ENCODE data around the gene ADARB2.

The ADARB2 gene

DNA sequence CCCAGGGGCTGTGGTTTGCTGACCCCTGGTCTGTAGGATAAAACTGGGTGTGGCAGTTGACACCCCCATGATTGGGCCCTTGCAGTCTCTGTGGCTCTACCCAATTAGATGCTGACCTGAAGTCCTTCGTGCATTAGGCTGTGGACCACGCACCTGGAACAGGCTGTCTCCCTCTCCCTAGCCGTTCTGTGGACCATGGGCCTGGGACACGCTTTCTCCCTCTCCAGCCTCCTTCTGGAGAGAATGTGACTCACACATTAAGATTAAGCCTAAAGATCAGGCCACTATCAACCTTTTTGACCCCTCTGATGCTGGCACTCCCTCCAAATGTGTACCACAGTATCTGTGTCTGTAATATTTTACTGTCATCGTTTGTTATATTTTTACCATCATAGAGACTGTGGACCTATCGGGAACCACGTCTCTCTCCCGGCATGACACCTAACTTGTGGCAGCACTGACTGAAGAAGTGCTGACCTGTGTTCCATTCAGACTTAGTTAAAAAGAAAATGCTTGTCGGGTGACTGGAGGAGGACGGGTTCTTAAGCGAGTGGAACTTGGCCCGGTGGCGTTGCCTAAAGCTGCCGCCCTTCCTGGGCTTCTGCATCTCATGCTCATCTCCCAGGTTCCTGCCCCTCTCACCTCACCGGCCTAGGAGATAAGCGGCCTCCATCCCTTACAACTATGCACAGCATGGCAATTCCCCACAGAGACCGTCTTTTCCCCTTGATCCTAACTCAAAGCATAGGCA lies 588.3 kb downstream of the ADARB2 start:
- DNase-seq (no peak), ATAC-seq (replicated peaks) (no peak)
- Mint-ChIP-seq H3K4me1 (no peaks in the 10 kb centered on the region), H3K36me3 (peaks cover 5 to 6% of the 10 kb centered on the region in 2 donors), H3K27ac (no peak overlapping the region), H3K27me3 (peaks cover 20 to 23% of the 10 kb centered on the region in 2 donors), H3K9me3 (peaks cover 14 to 21% of the 10 kb centered on the region in 2 donors), H3K4me3 (no peak overlapping the region)

DNA sequence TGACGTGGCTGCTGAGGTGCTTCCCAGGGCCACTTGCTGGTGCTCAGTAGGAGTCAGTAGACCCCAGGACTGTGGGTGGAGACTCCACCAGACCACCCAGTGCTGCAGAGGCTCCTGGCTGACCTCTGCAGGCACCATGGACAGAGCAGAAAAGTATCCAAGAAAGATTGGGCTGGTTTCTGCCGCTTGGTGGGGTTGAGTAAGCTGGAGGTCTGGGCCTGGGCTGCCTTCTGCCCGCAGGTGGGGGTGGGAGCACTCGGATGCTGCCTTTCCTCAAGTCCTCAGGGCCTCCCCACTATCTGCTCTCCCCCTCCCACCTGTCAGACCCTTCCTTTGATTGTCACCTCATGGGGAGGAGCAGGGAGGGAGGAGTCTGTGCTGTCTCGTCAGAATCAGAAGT lies 589.5 kb downstream of the ADARB2 start:
- DNase-seq (no peak), ATAC-seq (replicated peaks) (no peak)
- peaks cover 27 to 29% of the 10 kb centered on the region in 2 donors for H3K27me3 Mint-ChIP-seq
- no peak overlapping the region for H3K4me3 Mint-ChIP-seq
- H3K9me3 Mint-ChIP-seq = peaks cover 19 to 27% of the 10 kb centered on the region in 2 donors
- H3K4me1 Mint-ChIP-seq = no peaks in the 10 kb centered on the region
- peaks cover 5 to 6% of the 10 kb centered on the region in 2 donors for H3K36me3 Mint-ChIP-seq
- H3K27ac Mint-ChIP-seq = no peak overlapping the region

GRCh38 chr10:1142596-1142995 lies 594.7 kb downstream of the ADARB2 start:
- peaks cover 22 to 38% of the 10 kb centered on the region in 2 donors for H3K27me3 Mint-ChIP-seq
- peaks cover 15 to 17% of the 10 kb centered on the region in 2 donors for H3K36me3 Mint-ChIP-seq
- H3K4me1 Mint-ChIP-seq = no peaks in the 10 kb centered on the region
- no peak overlapping the region for H3K4me3 Mint-ChIP-seq
- no peak for DNase-seq
- peaks cover 33 to 39% of the 10 kb centered on the region in 2 donors for H3K9me3 Mint-ChIP-seq
- no peak for ATAC-seq (replicated peaks)
- no peak overlapping the region for H3K27ac Mint-ChIP-seq

GRCh38 chr10:1141701-1142100 lies 595.6 kb downstream of the ADARB2 start:
- Mint-ChIP-seq H3K9me3 (peaks cover 31 to 37% of the 10 kb centered on the region in 2 donors), H3K27me3 (peaks cover 16 to 31% of the 10 kb centered on the region in 2 donors), H3K4me1 (no peaks in the 10 kb centered on the region), H3K4me3 (no peak overlapping the region), H3K36me3 (peaks cover 10 to 15% of the 10 kb centered on the region in 2 donors), H3K27ac (no peak overlapping the region)
- ATAC-seq (replicated peaks) (no peak), DNase-seq (no peak)

- ATAC-seq (replicated peaks) (no peak), DNase-seq (no peak)
- Mint-ChIP-seq H3K27me3 (peaks cover 16 to 31% of the 10 kb centered on the region in 2 donors), H3K36me3 (peaks cover 10 to 15% of the 10 kb centered on the region in 2 donors), H3K9me3 (peaks cover 30 to 34% of the 10 kb centered on the region in 2 donors), H3K4me1 (no peaks in the 10 kb centered on the region), H3K27ac (no peak overlapping the region), H3K4me3 (no peak overlapping the region)
Measured at GRCh38 chr10:1141261-1141660, 596.1 kb downstream of the ADARB2 start.

GRCh38 chr10:1138529-1138928 lies 598.8 kb downstream of the ADARB2 start:
- Mint-ChIP-seq H3K9me3 (peaks cover 16 to 20% of the 10 kb centered on the region in 2 donors), H3K4me3 (no peak overlapping the region), H3K27me3 (peaks cover 9 to 19% of the 10 kb centered on the region in 2 donors), H3K36me3 (peaks cover 14 to 27% of the 10 kb centered on the region in 2 donors), H3K4me1 (peaks cover 0 to 1% of the 10 kb centered on the region in 2 donors), H3K27ac (no peak overlapping the region)
- DNase-seq (no peak), ATAC-seq (replicated peaks) (no peak)

DNA sequence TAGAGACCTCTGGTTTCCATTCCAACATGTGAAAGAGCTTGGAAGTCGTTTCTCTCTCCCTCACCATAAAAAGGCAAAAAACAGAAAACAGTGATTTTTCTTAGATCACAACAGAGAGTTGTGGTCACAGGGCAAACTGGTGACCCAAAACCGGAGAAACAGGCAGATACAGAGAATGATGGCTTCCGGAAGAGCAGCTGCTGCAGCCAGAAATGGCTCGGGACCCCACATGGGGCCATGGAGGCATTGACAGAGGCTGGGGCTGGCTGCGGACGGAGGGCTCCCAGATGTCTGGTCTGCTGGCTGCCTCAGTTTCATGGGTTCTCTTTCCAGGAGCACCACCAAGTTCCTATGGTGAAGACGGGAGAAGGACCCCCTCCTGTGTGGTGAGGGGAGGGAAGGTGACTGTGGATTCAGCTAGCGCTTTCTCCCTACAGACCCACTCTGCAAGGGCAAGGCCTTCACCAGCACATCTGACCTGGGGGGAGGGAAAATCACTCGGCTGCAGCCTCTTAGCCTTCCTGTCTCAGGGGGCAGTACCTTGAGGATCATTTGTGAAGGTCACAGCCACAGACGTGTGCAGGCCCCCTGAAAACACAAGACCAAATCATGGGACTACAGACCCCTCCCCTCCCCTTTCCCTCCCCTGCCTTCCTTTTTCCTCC lies 599.7 kb downstream of the ADARB2 start:
- Mint-ChIP-seq H3K4me1 (peaks cover 0 to 2% of the 10 kb centered on the region in 2 donors), H3K27me3 (peaks cover 8 to 13% of the 10 kb centered on the region in 2 donors), H3K9me3 (peaks cover 16 to 20% of the 10 kb centered on the region in 2 donors), H3K36me3 (peaks cover 17 to 32% of the 10 kb centered on the region in 2 donors), H3K4me3 (no peak overlapping the region), H3K27ac (no peak overlapping the region)
- ATAC-seq (replicated peaks) = no peak
- no peak for DNase-seq

DNA sequence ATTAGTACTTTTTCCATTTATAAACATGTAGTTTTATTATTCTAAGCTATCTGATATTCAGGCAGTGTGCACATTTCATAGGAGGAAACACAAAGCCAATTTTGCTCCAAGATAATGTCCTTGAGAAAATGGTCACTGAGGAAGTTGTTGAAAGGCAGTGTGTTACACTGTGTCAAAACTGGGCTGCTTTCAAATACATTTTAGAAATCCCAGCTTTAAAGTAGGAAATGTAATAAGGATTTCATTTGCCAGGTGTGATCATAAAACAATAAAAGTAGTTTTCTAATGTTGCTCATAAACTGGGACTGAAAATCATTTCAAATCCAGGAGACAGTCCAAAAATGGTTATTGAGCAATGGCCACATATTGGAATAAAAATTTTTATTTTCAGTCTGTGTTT lies 601.1 kb downstream of the ADARB2 start:
- Mint-ChIP-seq H3K27me3 (peaks cover 4 to 5% of the 10 kb centered on the region in 2 donors), H3K9me3 (peaks cover 16 to 20% of the 10 kb centered on the region in 2 donors), H3K4me1 (peaks cover 0 to 2% of the 10 kb centered on the region in 2 donors), H3K4me3 (no peak overlapping the region), H3K36me3 (peaks cover 22 to 41% of the 10 kb centered on the region in 2 donors), H3K27ac (no peak overlapping the region)
- no peak for ATAC-seq (replicated peaks)
- no peak for DNase-seq

GRCh38 chr10:1134156-1134555 lies 603.2 kb downstream of the ADARB2 start:
- Mint-ChIP-seq H3K4me3 (no peak overlapping the region), H3K27me3 (no peaks in the 10 kb centered on the region), H3K36me3 (peaks cover 37 to 57% of the 10 kb centered on the region in 2 donors), H3K27ac (no peak overlapping the region), H3K4me1 (peaks cover 0 to 2% of the 10 kb centered on the region in 2 donors), H3K9me3 (peaks cover 16% of the 10 kb centered on the region in 2 donors)
- no peak for ATAC-seq (replicated peaks)
- DNase-seq = no peak

DNA sequence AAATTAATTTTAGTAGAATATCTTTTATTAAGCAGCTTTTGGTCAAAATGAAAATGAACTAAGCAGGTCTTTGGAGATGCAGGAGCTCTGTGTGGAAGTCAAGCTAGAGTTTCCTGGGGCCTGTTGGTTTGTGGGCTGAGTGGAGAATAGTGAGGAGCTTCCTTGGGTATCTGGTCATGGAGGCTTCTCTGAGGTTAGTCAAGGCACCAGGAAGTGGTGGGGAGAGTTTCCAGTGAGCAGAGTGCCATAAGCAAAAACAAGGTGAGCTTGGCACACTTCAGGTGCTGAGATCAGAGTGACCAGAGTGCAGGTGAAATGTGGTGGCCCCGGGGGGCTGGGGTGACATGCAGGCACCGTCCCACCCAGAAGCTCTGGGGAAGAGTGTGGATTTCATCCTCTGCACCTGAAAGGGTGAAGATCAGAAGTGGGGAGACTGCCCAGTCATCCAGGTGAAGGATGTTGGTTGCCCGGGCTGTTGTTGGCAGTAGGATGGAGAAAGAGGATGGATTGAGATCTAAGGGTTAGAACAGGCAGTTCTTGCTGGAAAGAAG lies 603.8 kb downstream of the ADARB2 start:
- H3K4me3 Mint-ChIP-seq = no peak overlapping the region
- ATAC-seq (replicated peaks) (no peak), DNase-seq (no peak)
- H3K27me3 Mint-ChIP-seq = no peaks in the 10 kb centered on the region
- H3K9me3 Mint-ChIP-seq = peaks cover 10 to 11% of the 10 kb centered on the region in 2 donors
- peaks cover 0 to 2% of the 10 kb centered on the region in 2 donors for H3K4me1 Mint-ChIP-seq
- H3K36me3 Mint-ChIP-seq = peaks cover 41 to 59% of the 10 kb centered on the region in 2 donors
- H3K27ac Mint-ChIP-seq = no peak overlapping the region

GRCh38 chr10:1132584-1132983 lies 604.7 kb downstream of the ADARB2 start:
- Mint-ChIP-seq H3K4me1 (peaks cover 0 to 2% of the 10 kb centered on the region in 2 donors), H3K27ac (peak overlapping the region; percentile 73), H3K9me3 (peaks cover 4 to 6% of the 10 kb centered on the region in 2 donors), H3K27me3 (no peaks in the 10 kb centered on the region), H3K36me3 (peaks cover 43 to 63% of the 10 kb centered on the region in 2 donors), H3K4me3 (no peak overlapping the region)
- no peak for DNase-seq
- no peak for ATAC-seq (replicated peaks)

GRCh38 chr10:1130995-1131790 lies 606.1 kb downstream of the ADARB2 start:
- H3K4me3 Mint-ChIP-seq = no peak overlapping the region
- no peak for ATAC-seq (replicated peaks)
- H3K27ac Mint-ChIP-seq = no peak overlapping the region
- peaks cover 0 to 2% of the 10 kb centered on the region in 2 donors for H3K4me1 Mint-ChIP-seq
- no peak for DNase-seq
- no peaks in the 10 kb centered on the region for H3K27me3 Mint-ChIP-seq
- peaks cover 50 to 71% of the 10 kb centered on the region in 2 donors for H3K36me3 Mint-ChIP-seq
- H3K9me3 Mint-ChIP-seq = peaks cover 0 to 3% of the 10 kb centered on the region in 2 donors

DNA sequence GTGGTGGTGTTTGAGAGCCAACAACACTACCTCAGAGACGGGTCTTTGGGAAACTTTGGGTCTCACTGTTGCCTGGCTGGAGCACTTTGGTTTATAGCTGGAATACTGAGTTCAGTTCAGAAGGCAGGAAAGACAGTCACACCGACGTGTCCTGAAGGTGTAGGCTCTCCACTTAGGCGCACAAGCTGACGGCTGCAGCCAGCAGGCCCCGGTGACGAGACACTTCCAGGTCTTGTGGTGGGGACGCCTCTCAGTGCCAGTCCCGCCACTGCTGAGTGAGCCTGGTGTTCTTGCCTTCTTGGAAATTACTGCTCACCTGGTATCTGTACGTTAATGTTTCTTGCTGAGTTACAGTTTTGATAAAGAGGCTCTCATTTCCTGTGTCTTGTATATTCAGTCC lies 607.1 kb downstream of the ADARB2 start:
- Mint-ChIP-seq H3K9me3 (peaks cover 0 to under 1% of the 10 kb centered on the region in 2 donors), H3K27ac (no peak overlapping the region), H3K27me3 (no peaks in the 10 kb centered on the region), H3K4me3 (no peak overlapping the region), H3K4me1 (peaks cover 0 to 2% of the 10 kb centered on the region in 2 donors), H3K36me3 (peaks cover 55 to 77% of the 10 kb centered on the region in 2 donors)
- DNase-seq (no peak), ATAC-seq (replicated peaks) (no peak)

GRCh38 chr10:1128649-1129048 lies 608.7 kb downstream of the ADARB2 start:
- H3K36me3 Mint-ChIP-seq = peaks cover 68 to 84% of the 10 kb centered on the region in 2 donors
- H3K27me3 Mint-ChIP-seq = no peaks in the 10 kb centered on the region
- no peaks in the 10 kb centered on the region for H3K9me3 Mint-ChIP-seq
- no peak overlapping the region for H3K27ac Mint-ChIP-seq
- DNase-seq (no peak), ATAC-seq (replicated peaks) (no peak)
- no peak overlapping the region for H3K4me3 Mint-ChIP-seq
- peaks cover 3 to 5% of the 10 kb centered on the region in 2 donors for H3K4me1 Mint-ChIP-seq
